Airway epithelial cell (primary cell): ENCODE measurements around the gene TM4SF18. TPM values are rescaled to one million over a fixed set of nuclear protein-coding genes. Genes with fewer than 3 reads are reported as not detected.

Experiments
- total RNA-seq: library from RNA; depleted of rRNA; stranded (reverse); fragments of >200 nt; gene quantifications from 2 replicates; pipeline ENCODE4 v1.2.3, GENCODE V29; 2015

Gene TM4SF18
- total RNA-seq: not detected in 2 replicates

GRCh38 chr3:149333176-149333859 is at the start of gene TM4SF18:
Gene TM4SF18 (minus strand): TSS chr3:149333636. CDS start chr3:149333382, 254 bp downstream.

GRCh38 chr3:149377408-149378364 is 44.2 kb upstream of the TM4SF18 start, which contains the start of gene TM4SF1:
Gene TM4SF1 (minus strand): TSS chr3:149377649. CDS start chr3:149377547, 102 bp downstream.

Other genes starting within 250 kb of the TM4SF18 start
- 13.5 and 14.4 TPM in 2 replicates for gene HLTF, start 247.1 kb downstream of the TM4SF18 start, total RNA-seq
- 11.7 and 13.5 TPM in 2 replicates for gene HPS3, start 204.0 kb downstream of the TM4SF18 start, total RNA-seq
- 0.21 and 1.1 TPM in 2 replicates for gene CP, start 111.8 kb downstream of the TM4SF18 start, total RNA-seq
- gene TM4SF1, start 44.0 kb upstream of the TM4SF18 start, total RNA-seq: 147 and 251 TPM in 2 replicates
- not detected in 2 replicates for gene TM4SF4, start 141.1 kb upstream of the TM4SF18 start, total RNA-seq